ENCODE results near the gene RGPD4. TPM values are rescaled to one million over a fixed set of nuclear protein-coding genes. Genes with fewer than 3 reads are reported as not detected.
A peak's percentile ranks its signal among the peaks of the same experiment; 100 is the strongest.
"Not testable (repeated sequence)": the region's sequence is repeated elsewhere in the genome, so short reads cannot be mapped to it uniquely, and the experiment has no call there.

RGPD4 gene
- total RNA-seq, 1 donor, result not detected

DNA sequence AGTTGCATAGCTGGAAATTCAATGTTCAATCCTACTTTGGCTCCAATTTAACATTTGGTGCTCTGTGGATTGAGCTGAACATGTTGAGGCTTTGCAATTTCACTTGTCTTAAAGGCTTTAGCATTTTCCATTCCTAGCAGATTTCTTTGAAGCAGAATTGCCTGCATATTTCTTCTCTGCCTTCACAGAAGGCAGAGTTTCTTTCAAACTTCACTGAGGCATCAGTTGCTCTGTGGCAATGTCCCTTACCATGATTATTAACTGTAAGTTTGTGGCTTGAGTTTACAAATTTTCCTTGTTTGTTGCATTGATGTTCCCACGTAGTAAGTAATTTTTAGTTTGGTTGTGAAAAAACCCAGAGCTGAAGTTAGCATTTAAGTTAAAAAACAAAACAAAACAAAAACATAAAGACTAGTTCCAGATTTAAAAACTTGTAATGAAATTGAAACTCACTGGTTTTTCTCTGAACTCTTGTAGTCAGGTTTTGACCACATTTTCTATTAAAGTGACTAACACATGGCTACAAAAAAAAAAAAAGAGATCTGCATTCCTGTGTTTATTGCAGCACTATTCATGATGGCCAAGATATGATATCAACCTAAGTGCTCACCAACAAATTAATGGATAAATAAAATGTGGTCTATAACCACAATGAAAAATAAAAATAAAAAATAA lies 90.1 kb downstream of the RGPD4 start:
- not testable (repeated sequence) for DNase-seq (ENCODE audit: low read depth in 2 of 3, low spot score in 2 of 3)

DNA sequence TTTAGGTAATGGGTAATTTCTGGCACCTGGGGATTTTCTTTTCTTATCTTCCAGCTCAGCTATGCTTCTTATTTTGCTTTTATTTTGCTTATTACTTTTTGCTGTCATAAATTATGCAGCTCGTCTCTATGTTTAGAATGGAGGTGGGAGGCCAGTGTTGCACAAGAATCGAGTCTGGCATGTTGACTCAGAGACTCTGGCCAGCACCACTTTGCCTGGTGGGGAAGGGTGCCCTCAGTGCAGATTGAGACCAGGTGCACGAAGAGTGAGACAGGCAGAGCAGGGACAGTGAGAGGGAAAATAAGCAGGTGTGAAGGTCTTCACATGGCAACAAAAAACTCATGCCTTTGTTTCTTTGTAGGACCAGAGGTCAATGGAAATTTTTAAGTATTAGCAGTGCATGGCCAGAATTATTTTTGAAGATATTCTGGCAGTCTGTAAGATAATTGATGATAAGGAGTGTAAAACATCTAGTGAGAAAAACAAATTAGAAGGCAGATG lies 100.4 kb downstream of the RGPD4 start:
- no peak for DNase-seq (ENCODE audit: low read depth in 2 of 3, low spot score in 2 of 3)

DNA sequence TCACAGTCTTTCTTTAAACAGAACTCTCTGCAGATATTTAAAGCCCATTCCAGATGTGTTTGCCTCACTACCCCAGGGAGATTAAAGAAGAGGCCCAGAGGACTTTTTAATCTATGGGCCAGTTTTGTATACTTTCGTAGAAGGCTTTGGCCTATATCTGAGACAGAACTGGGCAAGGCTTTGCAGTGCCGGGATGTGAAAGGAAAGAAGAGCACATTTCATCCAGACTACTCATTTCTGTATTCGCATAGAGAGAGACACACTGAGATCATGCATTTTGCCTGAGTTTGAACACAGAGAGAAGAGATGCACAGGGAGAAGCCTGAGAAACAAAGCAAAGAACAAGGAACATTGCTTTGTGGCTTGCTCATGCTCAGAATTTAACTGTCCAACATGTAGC lies 104.7 kb downstream of the RGPD4 start:
- no peak for DNase-seq (ENCODE audit: low read depth in 2 of 3, low spot score in 2 of 3)

DNA sequence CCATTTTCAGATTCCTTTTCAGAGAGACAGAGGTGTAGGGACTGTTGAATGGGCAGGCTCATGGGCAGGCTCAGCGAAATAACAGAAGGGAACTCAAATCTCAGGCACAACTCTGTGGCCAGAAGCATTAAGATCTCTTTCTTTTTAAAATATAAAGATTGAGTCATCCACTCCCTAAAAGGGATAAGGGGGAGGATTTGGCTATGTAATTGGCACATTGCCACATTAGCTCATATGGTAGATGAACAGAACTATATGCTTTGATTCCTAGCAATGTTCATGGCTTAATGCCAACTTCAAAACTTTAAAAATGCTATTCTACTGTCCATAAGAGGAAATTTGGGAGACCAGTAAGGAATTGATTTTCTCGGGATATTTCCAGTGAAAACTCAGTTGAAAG lies 105.8 kb downstream of the RGPD4 start:
- DNase-seq (ENCODE audit: low read depth in 2 of 3, low spot score in 2 of 3), result no peak

DNA sequence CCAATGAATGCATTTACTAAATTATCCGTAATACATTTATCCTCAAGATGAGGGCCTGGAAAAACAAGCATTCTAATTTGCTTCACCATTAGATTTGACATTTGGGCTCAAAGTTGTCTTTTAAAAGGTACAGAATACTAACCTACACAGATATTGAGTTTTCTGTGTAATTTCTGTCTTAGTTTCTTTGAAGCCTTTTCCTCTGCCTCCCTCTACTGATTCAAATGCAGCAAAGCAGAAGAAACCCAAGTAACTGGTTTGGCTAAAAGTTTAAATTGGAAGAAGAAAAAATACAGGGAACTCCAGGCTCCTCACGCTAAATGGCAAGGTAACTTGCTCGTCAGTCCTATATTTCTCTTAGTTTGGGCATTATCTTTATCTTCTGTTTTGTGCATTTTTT lies 106.3 kb downstream of the RGPD4 start:
- peak in 1 of 3 donors; percentile 23 for DNase-seq (ENCODE audit: low read depth in 2 of 3, low spot score in 2 of 3)

DNA sequence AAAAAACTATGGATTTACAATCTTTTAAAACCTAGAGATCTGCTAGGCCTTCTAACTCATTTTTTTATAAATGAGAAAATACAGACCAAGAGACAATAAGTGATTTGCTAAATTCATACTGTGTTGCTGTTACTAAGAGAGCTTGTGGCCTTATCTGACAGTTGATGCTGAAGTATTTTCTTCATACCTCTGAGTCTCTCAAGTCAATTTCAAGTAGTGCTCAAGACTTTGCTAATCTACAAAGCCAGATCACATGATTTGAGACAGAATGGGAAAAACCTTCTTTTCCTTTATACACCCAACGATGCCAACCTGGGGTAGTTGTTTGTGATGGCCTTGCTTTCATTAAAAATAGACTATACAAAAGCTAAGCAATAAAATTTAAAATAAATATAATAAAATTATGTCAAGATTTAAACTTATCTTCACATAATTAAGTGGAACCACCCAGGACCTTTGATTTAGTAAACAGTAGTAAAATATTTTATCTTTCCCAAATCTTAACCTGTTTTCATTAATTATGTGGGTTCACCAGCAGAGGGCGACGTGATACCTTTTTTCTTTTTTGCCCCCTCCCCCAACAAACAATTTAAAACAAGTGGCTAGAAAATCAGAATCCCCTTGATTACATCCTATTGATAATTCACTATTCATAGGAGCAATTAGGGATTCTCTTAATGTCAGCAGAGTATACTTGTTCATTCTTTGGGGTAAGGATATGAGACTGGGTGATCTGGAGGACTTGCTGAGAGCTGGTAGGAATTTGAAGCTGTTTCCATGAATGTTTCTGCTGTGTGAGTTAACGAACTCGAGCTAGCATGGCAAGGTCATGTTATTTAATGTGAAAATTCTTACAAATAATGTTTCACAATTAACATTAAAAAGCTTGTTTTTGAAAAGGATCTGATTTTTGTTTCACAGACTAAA lies 110.0 kb downstream of the RGPD4 start:
- DNase-seq (ENCODE audit: low read depth in 2 of 3, low spot score in 2 of 3), result peak in 1 of 3 donors; percentile 52

Small RNA genes within 50 kb of the gene (small RNA-seq; reads per million reads assigned to genes)
- gene AC009963.1, result not detected
- not detected for gene AC009963.2

Other genes starting within 250 kb of the RGPD4 start
- gene SLC5A7, start 159.6 kb downstream of the RGPD4 start, total RNA-seq, result not detected